HepG2 (cell line): Measurements from ENCODE around the gene ARHGEF4. TPM values are rescaled to one million over a fixed set of nuclear protein-coding genes. Genes with fewer than 3 reads are reported as not detected.
"Not testable (repeated sequence)": the region's sequence is repeated elsewhere in the genome, so short reads cannot be mapped to it uniquely, and the experiment has no call there.

Experiments
- ATAC-seq: fragments of 200-7000 bp; cut with Tn5 transposase; 3 replicates; pipeline ENCODE4 v1.9.1; 2020; ENCODE audit warnings: mild to moderate bottlenecking, moderate library complexity
- BruUV-seq: library from RNA; stranded (reverse); fragments of 400-500 nt; replicated peaks from 2 replicates; lab custom pipeline; 2021; lab: Mats Ljungman, UMichigan
- CTCF ChIA-PET: fragments of 300-600 bp; formaldehyde crosslinking; extraction: SDS; loops from one replicate; lab custom pipeline; 2021; ENCODE audit warnings: low total read pairs, inconsistent platforms, low intra/inter-chr PET ratio; lab: Yijun Ruan, JAX
- POLR2A ChIA-PET: fragments of 350-600 bp; sonication (Branson Sonifier 250); formaldehyde crosslinking; loops from one replicate; lab custom pipeline; 2020; ENCODE audit warnings: antibody characterized with exemption, inconsistent platforms; lab: Yijun Ruan, JAX
- DNase-seq: peaks from one replicate; pipeline ENCODE4 v3.0.0-alpha.2; 2015; ENCODE audit warnings: low spot score
- FAIRE-seq: peaks from 3 replicates; lab custom pipeline; 2011; peaks lifted over from hg19 to GRCh38; lab: Jason Lieb, UNC
- H2AFZ ChIP-seq: one replicate; pipeline ENCODE4 v1.6.1; 2011; ENCODE audit warnings: low read length, inconsistent platforms
- H3K27ac ChIP-seq: fragments of 300-600 bp; 3 replicates; pipeline ENCODE4 v1.8.0; 2011; ENCODE audit warnings: mixed run types, mild to moderate bottlenecking, mixed read lengths, low read length, inconsistent platforms; ENCODE audit not compliant: insufficient read depth; ENCODE audit errors: extremely low read length
- H3K27me3 ChIP-seq, 2 experiments: fragments of 200-600 bp in 1 of 2; 2 replicates in 1 of 2; 3 replicates in 1 of 2; pipeline versions ENCODE4 v1.6.0 to v1.8.0; 2011; ENCODE audit warnings: low read length in 2 of 2, mild to moderate bottlenecking in 2 of 2, moderate library complexity in 2 of 2, inconsistent platforms in 1 of 2; ENCODE audit not compliant: insufficient read depth in 2 of 2, control insufficient read depth in 1 of 2
- H3K36me3 ChIP-seq, 2 experiments: fragments of 200-600 bp in 1 of 2; replicated peaks in 1 of 2; 2 replicates in 1 of 2; 3 replicates in 1 of 2; pipeline versions ENCODE4 v1.5.1 to v1.8.0; 2011; ENCODE audit warnings: low read length in 2 of 2, inconsistent platforms in 1 of 2; ENCODE audit not compliant: insufficient read depth in 2 of 2, control insufficient read depth in 1 of 2
- H3K4me1 ChIP-seq: 2 replicates; pipeline ENCODE4 v1.5.1; 2012; ENCODE audit warnings: low read length, inconsistent platforms; ENCODE audit not compliant: insufficient read depth
- H3K4me2 ChIP-seq: 2 replicates; pipeline ENCODE4 v1.6.0; 2011; ENCODE audit warnings: low read depth, low read length, inconsistent platforms
- H3K4me3 ChIP-seq, 3 experiments: fragments of 200-600 bp in 1 of 3; sonication (generic), shearing (Covaris generic) in 1 of 3; replicated peaks in 1 of 3; 2 replicates each; pipeline ENCODE4 v1.5.1; 2011 to 2016; ENCODE audit warnings: low read length in 3 of 3, inconsistent platforms in 2 of 3, low read depth in 2 of 3, mild to moderate bottlenecking in 2 of 3, control low read depth in 1 of 3, mixed read lengths in 1 of 3; ENCODE audit not compliant: insufficient read depth in 1 of 3
- H3K79me2 ChIP-seq: one replicate; pipeline ENCODE4 v1.6.1; 2011; ENCODE audit warnings: low read length, inconsistent platforms; ENCODE audit not compliant: insufficient read depth
- H3K9ac ChIP-seq: 2 replicates; pipeline ENCODE4 v1.6.0; 2011; ENCODE audit warnings: mild to moderate bottlenecking, low read depth, low read length, inconsistent platforms; ENCODE audit not compliant: insufficient read depth
- H3K9me3 ChIP-seq: 2 replicates; pipeline ENCODE4 v1.5.1; 2012; ENCODE audit warnings: mild to moderate bottlenecking, low read length
- H4K20me1 ChIP-seq: 2 replicates; pipeline ENCODE4 v1.6.0; 2011; ENCODE audit warnings: inconsistent platforms, mild to moderate bottlenecking, low read length, moderate library complexity; ENCODE audit not compliant: insufficient read depth
- RARA ChIP-seq: IDR thresholded peaks from 2 replicates; pipeline ENCODE4 v1.6.1; 2016; ENCODE audit warnings: missing genetic modification reagents, missing compliant biosample characterization
- RBM22 ChIP-seq: fragments of 200-400 bp; formaldehyde crosslinking; optimal IDR thresholded peaks from 2 replicates; pipeline ENCODE3; 2017; ENCODE audit warnings: mild to moderate bottlenecking, low read length, moderate library complexity
- SALL2 ChIP-seq: sonication (generic); formaldehyde crosslinking; IDR thresholded peaks from 2 replicates; pipeline ENCODE4 v1.8.1; 2023; ENCODE audit warnings: mild to moderate bottlenecking, missing genetic modification reagents, inconsistent platforms
- ZNF569 ChIP-seq: sonication (generic); formaldehyde crosslinking; IDR thresholded peaks from 2 replicates; pipeline ENCODE4 v1.5.0; 2020; ENCODE audit warnings: mild to moderate bottlenecking, missing genetic modification reagents, moderate library complexity, borderline replicate concordance
- WGBS: methylation state at CpG from one replicate; pipeline ENCODE4 v1.1.6; 2017; ENCODE audit warnings: low lambda C conversion rate; 5-methylcytosine and 5-hydroxymethylcytosine counted together
- in situ Hi-C: cut with HindIII; loops from 2 replicates; pipeline ENCODE4 v1.10.0; 2017; ENCODE audit warnings: low pct_unique_long_range_greater_than_20kb; ENCODE audit not compliant: extremely low pct_ligation_motif_present
- intact Hi-C: fragments of 100-400 bp; cut with micrococcal nuclease; formaldehyde crosslinking; loops from one replicate; pipeline ENCODE4 v1.10.0; 2022; ENCODE audit not compliant: unreplicated experiment
- polyA plus RNA-seq, 8 experiments: library from polyadenylated mRNA; depleted of rRNA in 3 of 8; stranded (reverse) in 7 of 8; unstranded in 1 of 8; fragments of >200 nt; fragmentation: Illumina TruSeq in 4 of 8; extraction: Trizol in 4 of 8; gene quantifications; 2 replicates each; pipeline versions ENCODE4 v1.2.1 to v1.2.3, GENCODE V29; 2011 to 2016; ENCODE audit warnings: low read depth in 4 of 8, missing spikeins in 1 of 8, mixed read lengths in 1 of 8; ENCODE audit not compliant: insufficient read depth in 1 of 8
- total RNA-seq, 5 experiments: library from RNA; depleted of rRNA; stranded (reverse); fragments of >200 nt; fragmentation: Illumina TruSeq; extraction: Trizol; gene quantifications; 2 replicates each; pipeline ENCODE4 v1.2.3, GENCODE V29; 2016; ENCODE audit warnings: low read depth in 1 of 5

Gene ARHGEF4
- total and polyA plus RNA-seq, 2 of the 13 experiments (the other 11 are each of a cell fraction or from before 2014, with no cell fraction given), result 0.11 to 0.13 TPM

DNA sequence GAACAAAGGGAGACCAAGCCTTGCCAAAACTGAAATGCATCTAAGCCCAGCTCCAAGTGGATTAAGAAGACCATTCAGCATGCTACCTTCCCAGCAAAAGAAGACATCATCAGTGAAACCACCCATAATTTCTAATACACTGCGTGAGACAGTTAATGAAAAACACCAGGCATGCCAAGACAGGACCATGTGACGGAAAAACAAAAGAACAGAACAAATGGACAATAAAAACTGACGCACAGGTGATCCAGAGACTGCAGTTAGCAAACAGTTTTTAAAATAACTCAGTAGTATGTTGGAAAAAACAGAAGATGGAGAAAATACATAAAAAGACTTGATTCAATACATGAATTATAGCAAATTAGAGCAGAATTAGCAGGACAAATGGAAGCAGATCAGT, 241.3 kb downstream of the ARHGEF4 start:
- H3K4me1 ChIP-seq, result peaks cover 45% of the 10 kb centered on the region
- WGBS, result 97% methylated on average over 3 of the region's 3 CpGs
- no peak for TF ChIP-seq ZNF569 (CRISPR knock-in tag)
- TF ChIP-seq RARA, result no peak
- TF ChIP-seq RBM22, result peak; percentile 21
- TF ChIP-seq SALL2 (CRISPR knock-in tag), result no peak
- no peak for ATAC-seq
- ChIA-PET POLR2A (interaction anchor here (2.6 kb wide), 1 partner anchor 15 kb away, joined by 17 read pairs; the partner anchor contains the start of gene FAM168B), CTCF (no interaction called here)
- no peaks in the 10 kb centered on the region for H3K27me3 ChIP-seq
- H3K27ac ChIP-seq, result peak overlapping the region; percentile 36
- peaks cover 46% of the 10 kb centered on the region; the same call in 1 of the 2 replicates for H4K20me1 ChIP-seq
- no peak overlapping the region for H2AFZ ChIP-seq
- H3K9me3 ChIP-seq, result no peaks in the 10 kb centered on the region
- no peak overlapping the region for H3K9ac ChIP-seq
- no peak for DNase-seq
- peaks cover 68% of the 10 kb centered on the region for H3K79me2 ChIP-seq
- H3K4me2 ChIP-seq, result 0 out of 2 replicates have a peak overlapping the region, but pooled peaks have one; percentile 16
- in situ Hi-C loops, result no loop called here
- H3K36me3 ChIP-seq, result peaks cover 39 to 88% of the 10 kb centered on the region in 2 experiments
- BruUV-seq, result no TSS peak
- no peak for FAIRE-seq
- H3K4me3 ChIP-seq, result no peak overlapping the region
- intact Hi-C loops, result no loop called here

DNA sequence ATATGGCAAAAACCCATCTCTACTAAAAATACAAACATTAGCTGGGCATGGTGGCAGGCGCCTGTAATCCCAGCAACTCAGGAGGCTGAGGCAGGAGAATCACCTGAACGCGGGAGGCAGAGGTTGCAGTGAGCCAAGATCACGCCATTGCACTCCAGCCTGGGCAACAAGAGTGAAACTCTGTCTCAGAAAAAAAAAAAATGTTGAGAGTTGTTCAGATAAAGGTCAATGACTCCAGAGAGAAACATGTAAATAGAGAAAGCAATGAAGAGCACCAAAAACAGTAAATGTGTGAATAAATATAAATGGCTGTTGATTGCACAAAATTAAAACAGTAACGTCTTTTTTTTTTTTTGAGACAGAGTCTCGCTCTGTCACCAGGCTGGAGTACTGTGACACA, 243.2 kb downstream of the ARHGEF4 start:
- FAIRE-seq, BruUV-seq, H3K9ac ChIP-seq, H2AFZ ChIP-seq, DNase-seq, H3K27ac ChIP-seq, H3K4me3 ChIP-seq, H3K27me3 ChIP-seq, H3K4me2 ChIP-seq, intact Hi-C loops, CTCF ChIA-PET, ATAC-seq, H3K9me3 ChIP-seq, in situ Hi-C loops, POLR2A ChIA-PET: not testable (repeated sequence)
- peaks cover 49% of the 10 kb centered on the region for H3K4me1 ChIP-seq
- 96% methylated on average over 6 of the region's 6 CpGs for WGBS
- H3K36me3 ChIP-seq, result peaks cover 30 to 77% of the 10 kb centered on the region in 2 experiments
- peaks cover 52% of the 10 kb centered on the region for H4K20me1 ChIP-seq
- peaks cover 72% of the 10 kb centered on the region for H3K79me2 ChIP-seq
